ENCODE measurements around the gene RBP5.

- no peak for TF ChIP-seq ELF1 (tag; IDR thresholded peaks at IDR 0.05)
- no peak for TF ChIP-seq MTA1 (IDR thresholded peaks at IDR 0.05; ENCODE audit: borderline replicate concordance)
- TF ChIP-seq MTA3 (IDR thresholded peaks at IDR 0.05; ENCODE audit: borderline replicate concordance): no peak
- no peak for TF ChIP-seq DNMT1 (IDR thresholded peaks at IDR 0.05)
- TF ChIP-seq FOSL1 (tag; conservative IDR thresholded peaks at IDR 0.05): no peak
- no peak for TF ChIP-seq ZNF146 (CRISPR knock-in tag; IDR thresholded peaks at IDR 0.05; ENCODE audit: unreplicated experiment)
- no peak for TF ChIP-seq ZBTB1 (CRISPR knock-in tag; IDR thresholded peaks at IDR 0.05; ENCODE audit: borderline replicate concordance, low read depth)
- no peak for TF ChIP-seq ZNF274 (IDR thresholded peaks at IDR 0.05; ENCODE audit: borderline replicate concordance, low read depth, low read length)
- no peak for TF ChIP-seq ZBTB8A (IDR thresholded peaks at IDR 0.05; ENCODE audit: partially characterized antibody)
These were observed 34.8 kb downstream of the RBP5 start for GRCh38 chr12:7093892-7094291.
